ENCODE results near the gene TEFM. TPM values are rescaled to one million over a fixed set of nuclear protein-coding genes. Genes with fewer than 3 reads are reported as not detected.

TEFM gene
- polyA plus RNA-seq, 1 of the 3 experiments (the other 2 are of a cell fraction) = 4.4 TPM

DNA sequence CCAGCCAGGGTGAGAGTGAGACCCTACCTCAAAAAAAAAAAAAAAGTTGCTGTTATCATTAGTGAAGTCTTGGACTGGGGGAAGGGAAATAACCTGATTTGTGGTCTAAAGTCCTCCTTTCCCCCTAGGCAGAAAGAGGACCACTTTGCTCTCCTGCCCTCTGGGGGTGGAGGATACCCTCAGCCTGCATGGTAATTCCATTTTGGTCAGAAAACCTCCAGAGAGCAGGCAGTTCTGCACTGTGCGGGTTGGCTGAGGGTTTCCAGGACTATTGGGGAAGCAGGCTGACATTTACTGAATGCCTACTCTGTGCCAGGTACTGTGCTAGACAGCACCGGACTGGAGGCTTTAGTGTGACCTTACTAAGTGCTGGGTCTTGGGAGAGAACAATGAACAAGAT, 18.3 kb upstream of the TEFM start:
- WGBS (ENCODE audit: low lambda C conversion rate) = 30% methylated on average over 2 of the region's 2 CpGs

More for the DNA sequence above, 18.3 kb upstream of the TEFM start:
- TF ChIP-seq JUND (IDR thresholded peaks at IDR 0.05) (no peak), NFIC (IDR thresholded peaks at IDR 0.05; ENCODE audit: borderline replicate concordance) (no peak), RXRA (IDR thresholded peaks at IDR 0.05; ENCODE audit: borderline replicate concordance, low read depth) (no peak), RFX5 (IDR thresholded peaks at IDR 0.05; ENCODE audit: low read length) (no peak), NRF1 (IDR thresholded peaks at IDR 0.05; ENCODE audit: low read depth, low read length) (no peak)
- TF ChIP-seq, protein P1, sequence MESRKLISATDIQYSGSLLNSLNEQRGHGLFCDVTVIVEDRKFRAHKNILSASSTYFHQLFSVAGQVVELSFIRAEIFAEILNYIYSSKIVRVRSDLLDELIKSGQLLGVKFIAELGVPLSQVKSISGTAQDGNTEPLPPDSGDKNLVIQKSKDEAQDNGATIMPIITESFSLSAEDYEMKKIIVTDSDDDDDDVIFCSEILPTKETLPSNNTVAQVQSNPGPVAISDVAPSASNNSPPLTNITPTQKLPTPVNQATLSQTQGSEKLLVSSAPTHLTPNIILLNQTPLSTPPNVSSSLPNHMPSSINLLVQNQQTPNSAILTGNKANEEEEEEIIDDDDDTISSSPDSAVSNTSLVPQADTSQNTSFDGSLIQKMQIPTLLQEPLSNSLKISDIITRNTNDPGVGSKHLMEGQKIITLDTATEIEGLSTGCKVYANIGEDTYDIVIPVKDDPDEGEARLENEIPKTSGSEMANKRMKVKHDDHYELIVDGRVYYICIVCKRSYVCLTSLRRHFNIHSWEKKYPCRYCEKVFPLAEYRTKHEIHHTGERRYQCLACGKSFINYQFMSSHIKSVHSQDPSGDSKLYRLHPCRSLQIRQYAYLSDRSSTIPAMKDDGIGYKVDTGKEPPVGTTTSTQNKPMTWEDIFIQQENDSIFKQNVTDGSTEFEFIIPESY (IDR thresholded peaks at IDR 0.05; ENCODE audit: borderline replicate concordance, low read depth) = no peak
- TF ChIP-seq, protein P2, sequence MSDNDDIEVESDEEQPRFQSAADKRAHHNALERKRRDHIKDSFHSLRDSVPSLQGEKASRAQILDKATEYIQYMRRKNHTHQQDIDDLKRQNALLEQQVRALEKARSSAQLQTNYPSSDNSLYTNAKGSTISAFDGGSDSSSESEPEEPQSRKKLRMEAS (IDR thresholded peaks at IDR 0.05; ENCODE audit: low read depth) = no peak
- TF ChIP-seq, protein P3, sequence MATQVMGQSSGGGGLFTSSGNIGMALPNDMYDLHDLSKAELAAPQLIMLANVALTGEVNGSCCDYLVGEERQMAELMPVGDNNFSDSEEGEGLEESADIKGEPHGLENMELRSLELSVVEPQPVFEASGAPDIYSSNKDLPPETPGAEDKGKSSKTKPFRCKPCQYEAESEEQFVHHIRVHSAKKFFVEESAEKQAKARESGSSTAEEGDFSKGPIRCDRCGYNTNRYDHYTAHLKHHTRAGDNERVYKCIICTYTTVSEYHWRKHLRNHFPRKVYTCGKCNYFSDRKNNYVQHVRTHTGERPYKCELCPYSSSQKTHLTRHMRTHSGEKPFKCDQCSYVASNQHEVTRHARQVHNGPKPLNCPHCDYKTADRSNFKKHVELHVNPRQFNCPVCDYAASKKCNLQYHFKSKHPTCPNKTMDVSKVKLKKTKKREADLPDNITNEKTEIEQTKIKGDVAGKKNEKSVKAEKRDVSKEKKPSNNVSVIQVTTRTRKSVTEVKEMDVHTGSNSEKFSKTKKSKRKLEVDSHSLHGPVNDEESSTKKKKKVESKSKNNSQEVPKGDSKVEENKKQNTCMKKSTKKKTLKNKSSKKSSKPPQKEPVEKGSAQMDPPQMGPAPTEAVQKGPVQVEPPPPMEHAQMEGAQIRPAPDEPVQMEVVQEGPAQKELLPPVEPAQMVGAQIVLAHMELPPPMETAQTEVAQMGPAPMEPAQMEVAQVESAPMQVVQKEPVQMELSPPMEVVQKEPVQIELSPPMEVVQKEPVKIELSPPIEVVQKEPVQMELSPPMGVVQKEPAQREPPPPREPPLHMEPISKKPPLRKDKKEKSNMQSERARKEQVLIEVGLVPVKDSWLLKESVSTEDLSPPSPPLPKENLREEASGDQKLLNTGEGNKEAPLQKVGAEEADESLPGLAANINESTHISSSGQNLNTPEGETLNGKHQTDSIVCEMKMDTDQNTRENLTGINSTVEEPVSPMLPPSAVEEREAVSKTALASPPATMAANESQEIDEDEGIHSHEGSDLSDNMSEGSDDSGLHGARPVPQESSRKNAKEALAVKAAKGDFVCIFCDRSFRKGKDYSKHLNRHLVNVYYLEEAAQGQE (IDR thresholded peaks at IDR 0.05; ENCODE audit: low read depth, low read length) = no peak
- Histone ChIP-seq H3K27ac (ENCODE audit: low read depth in 2 of 2, low read length in 1 of 2) (no peak overlapping the region), H2AFZ (ENCODE audit: low read depth) (no peak overlapping the region), H3F3A (replicated peaks; ENCODE audit: insufficient read depth) (peaks cover 3% of the 10 kb centered on the region), H3K79me2 (ENCODE audit: insufficient read depth) (no peaks in the 10 kb centered on the region), H3K9me2 (no peaks in the 10 kb centered on the region), H3K4me3 (ENCODE audit: low read depth in 2 of 2, low read length in 1 of 2) (no peak overlapping the region), H4K20me1 (ENCODE audit: insufficient read depth) (no peaks in the 10 kb centered on the region), H3K9ac (no peak overlapping the region), H3K4me1 (ENCODE audit: control insufficient read depth in 1 of 2, insufficient read depth in 2 of 2, low read depth in 1 of 2, low read length in 1 of 2) (peaks cover 0 to 5% of the 10 kb centered on the region in 2 experiments; a peak in 1 of 4 replicates), H3K9me3 (no peaks in the 10 kb centered on the region), H3K27me3 (ENCODE audit: insufficient read depth) (peaks cover 38% of the 10 kb centered on the region), H3K36me3 (replicated peaks in 1 of 2; ENCODE audit: control insufficient read depth in 1 of 2, insufficient read depth in 2 of 2, low read length in 1 of 2) (no peaks in the 10 kb centered on the region), H3K4me2 (no peak overlapping the region)
- POLR2A ChIA-PET = no interaction called here
- no peak for DNase-seq
- CTCF ChIA-PET = interaction anchor here (1.1 kb wide), 1 partner anchor 14 kb away, joined by 4 read pairs; no protein-coding TSS in a partner anchor

Measured in SK-N-SH (cell line).